H1 (cell line): ENCODE measurements around the gene PPP1CA. TPM values are rescaled to one million over a fixed set of nuclear protein-coding genes. Genes with fewer than 3 reads are reported as not detected.

Experiments
- CHD2 ChIP-seq: IDR thresholded peaks from 2 replicates; pipeline ENCODE4 v1.6.1; 2012; ENCODE audit warnings: low read length, improper control_type of control experiment
- CREB1 ChIP-seq: IDR thresholded peaks from 2 replicates; pipeline ENCODE4 v1.6.1; 2012; ENCODE audit warnings: inconsistent platforms
- MAX ChIP-seq: IDR thresholded peaks from 2 replicates; pipeline ENCODE4 v1.6.1; 2012; ENCODE audit warnings: inconsistent platforms
- SRF ChIP-seq: IDR thresholded peaks from 2 replicates; pipeline ENCODE4 v1.6.1; 2011; ENCODE audit warnings: mild to moderate bottlenecking, low read depth, low read length, moderate library complexity
- polyA plus RNA-seq, 7 experiments: library from polyadenylated mRNA; depleted of rRNA in 3 of 7; stranded (reverse) in 5 of 7; unstranded in 2 of 7; fragments of >200 nt in 5 of 7; fragments of 200-250 nt in 2 of 7; gene quantifications; 1 replicate in 5 of 7; 2 replicates in 1 of 7; 4 replicates in 1 of 7; pipeline versions ENCODE4 v1.2.1 to v1.2.3, GENCODE V29; 2011 to 2013; ENCODE audit warnings: missing spikeins in 2 of 7, mixed read lengths in 2 of 7
- total RNA-seq: library from RNA; stranded (reverse); fragmentation: NEBNext Ultra II Directional; extraction: Animal tissue kit (Norgen Biotek cat#: 25700); gene quantifications from 2 replicates; pipeline ENCODE4 v1.2.1, GENCODE V29; 2021
- TF ChIP-seq, protein P1 (sequence below): IDR thresholded peaks from 2 replicates; pipeline ENCODE4 v1.6.1; 2011; ENCODE audit warnings: low read depth, mild to moderate bottlenecking, low read length; ENCODE audit not compliant: insufficient read depth
- TF ChIP-seq, protein P2 (sequence below), 3 experiments: IDR thresholded peaks; 1 replicate in 2 of 3; 2 replicates in 1 of 3; pipeline versions ENCODE4 v1.5.1 to v1.6.1; 2011; ENCODE audit warnings: low read length in 3 of 3, mild to moderate bottlenecking in 3 of 3, inconsistent platforms in 2 of 3, low read depth in 1 of 3, moderate library complexity in 1 of 3; ENCODE audit not compliant: insufficient read depth in 1 of 3; ENCODE audit errors: control extremely low read depth in 1 of 3
- TF ChIP-seq, protein P3 (sequence below): IDR thresholded peaks from 2 replicates; pipeline ENCODE4 v1.6.1; 2012; ENCODE audit warnings: low read length, inconsistent platforms

The PPP1CA gene
- total and polyA plus RNA-seq, 2 of the 8 experiments (the other 6 are each of a cell fraction or from before 2014, with no cell fraction given): 198 to 359 TPM

GRCh38 chr11:67389477-67389876, 12.2 kb downstream of the PPP1CA start (continued):
- TF ChIP-seq, protein P1, sequence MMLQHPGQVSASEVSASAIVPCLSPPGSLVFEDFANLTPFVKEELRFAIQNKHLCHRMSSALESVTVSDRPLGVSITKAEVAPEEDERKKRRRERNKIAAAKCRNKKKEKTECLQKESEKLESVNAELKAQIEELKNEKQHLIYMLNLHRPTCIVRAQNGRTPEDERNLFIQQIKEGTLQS: no peak
- TF ChIP-seq CREB1 (0 out of 2 replicates have a peak, but pooled peaks have one; percentile 41), CHD2 (no peak), MAX (no peak), SRF (no peak)
- TF ChIP-seq, protein P2, sequence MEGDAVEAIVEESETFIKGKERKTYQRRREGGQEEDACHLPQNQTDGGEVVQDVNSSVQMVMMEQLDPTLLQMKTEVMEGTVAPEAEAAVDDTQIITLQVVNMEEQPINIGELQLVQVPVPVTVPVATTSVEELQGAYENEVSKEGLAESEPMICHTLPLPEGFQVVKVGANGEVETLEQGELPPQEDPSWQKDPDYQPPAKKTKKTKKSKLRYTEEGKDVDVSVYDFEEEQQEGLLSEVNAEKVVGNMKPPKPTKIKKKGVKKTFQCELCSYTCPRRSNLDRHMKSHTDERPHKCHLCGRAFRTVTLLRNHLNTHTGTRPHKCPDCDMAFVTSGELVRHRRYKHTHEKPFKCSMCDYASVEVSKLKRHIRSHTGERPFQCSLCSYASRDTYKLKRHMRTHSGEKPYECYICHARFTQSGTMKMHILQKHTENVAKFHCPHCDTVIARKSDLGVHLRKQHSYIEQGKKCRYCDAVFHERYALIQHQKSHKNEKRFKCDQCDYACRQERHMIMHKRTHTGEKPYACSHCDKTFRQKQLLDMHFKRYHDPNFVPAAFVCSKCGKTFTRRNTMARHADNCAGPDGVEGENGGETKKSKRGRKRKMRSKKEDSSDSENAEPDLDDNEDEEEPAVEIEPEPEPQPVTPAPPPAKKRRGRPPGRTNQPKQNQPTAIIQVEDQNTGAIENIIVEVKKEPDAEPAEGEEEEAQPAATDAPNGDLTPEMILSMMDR (IDR thresholded peaks at IDR 0.05; ENCODE audit: control extremely low read depth in 1 of 3, insufficient read depth in 1 of 3, low read depth in 1 of 3, low read length in 3 of 3): peak; percentile 81 to 90 (median 84)
- TF ChIP-seq, protein P3, sequence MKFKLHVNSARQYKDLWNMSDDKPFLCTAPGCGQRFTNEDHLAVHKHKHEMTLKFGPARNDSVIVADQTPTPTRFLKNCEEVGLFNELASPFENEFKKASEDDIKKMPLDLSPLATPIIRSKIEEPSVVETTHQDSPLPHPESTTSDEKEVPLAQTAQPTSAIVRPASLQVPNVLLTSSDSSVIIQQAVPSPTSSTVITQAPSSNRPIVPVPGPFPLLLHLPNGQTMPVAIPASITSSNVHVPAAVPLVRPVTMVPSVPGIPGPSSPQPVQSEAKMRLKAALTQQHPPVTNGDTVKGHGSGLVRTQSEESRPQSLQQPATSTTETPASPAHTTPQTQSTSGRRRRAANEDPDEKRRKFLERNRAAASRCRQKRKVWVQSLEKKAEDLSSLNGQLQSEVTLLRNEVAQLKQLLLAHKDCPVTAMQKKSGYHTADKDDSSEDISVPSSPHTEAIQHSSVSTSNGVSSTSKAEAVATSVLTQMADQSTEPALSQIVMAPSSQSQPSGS: no peak
